WTC11 (cell line): Measurements from ENCODE around the gene TRPM2.

Experiments
- CREB1 ChIP-seq: sonication (generic); formaldehyde crosslinking; IDR thresholded peaks from 2 replicates; pipeline ENCODE4 v1.8.0; 2023; ENCODE audit warnings: mild to moderate bottlenecking, missing genetic modification reagents
- NFYB ChIP-seq: sonication (generic); formaldehyde crosslinking; conservative IDR thresholded peaks from 2 replicates; pipeline ENCODE4 v1.8.0; 2022; ENCODE audit warnings: low read depth, missing genetic modification reagents

DNA sequence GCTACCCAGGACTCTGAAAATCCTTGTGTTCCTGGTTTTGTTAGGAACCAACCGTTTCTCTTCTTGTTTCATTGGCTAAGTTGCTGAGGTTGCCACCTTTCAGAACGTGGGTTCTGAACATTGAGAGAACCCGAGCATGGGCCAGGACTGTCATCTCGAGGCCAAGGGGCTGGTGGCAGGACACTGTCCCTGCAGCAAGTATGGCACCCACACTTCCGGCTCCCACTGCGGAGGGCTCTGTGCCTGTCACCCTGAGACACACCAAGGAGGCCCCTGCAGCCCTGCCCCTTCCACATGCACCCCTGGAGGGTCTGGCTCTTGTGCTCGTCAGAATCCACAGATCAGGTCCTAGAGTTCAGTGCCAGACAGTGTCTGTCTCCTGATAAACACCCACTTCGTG, 62.8 kb downstream of the TRPM2 start:
- no peak for TF ChIP-seq CREB1 (CRISPR knock-in tag)
- no peak for TF ChIP-seq NFYB (CRISPR knock-in tag)
